Prostate gland (tissue), 2 donors: ENCODE results near the gene RBKS. TPM values are rescaled to one million over a fixed set of nuclear protein-coding genes. Genes with fewer than 3 reads are reported as not detected.

Experiments used
- DNase-seq: peaks from one replicate; pipeline ENCODE4 v3.0.0-alpha.2; 2019; ENCODE audit warnings: low spot score
- H3K27ac ChIP-seq, 2 donors: fragments of 200-600 bp; sonication (generic); 2 replicates each; pipeline ENCODE4 v1.5.1; 2017 to 2019
- H3K27me3 ChIP-seq: fragments of 200-600 bp; sonication (generic); replicated peaks from 2 replicates; pipeline ENCODE4 v1.5.1; 2019; ENCODE audit not compliant: insufficient read depth
- H3K36me3 ChIP-seq, 2 donors: fragments of 200-600 bp; sonication (generic); 1 replicate in 1 of 2; 2 replicates in 1 of 2; pipeline versions ENCODE4 v1.5.1 to v1.8.1; 2017 to 2019
- H3K4me1 ChIP-seq: fragments of 200-600 bp; sonication (generic); replicated peaks from 2 replicates; pipeline ENCODE4 v1.5.1; 2019
- H3K4me3 ChIP-seq, 2 donors: fragments of 200-600 bp; sonication (generic); 2 replicates each; pipeline ENCODE4 v1.5.1; 2017 to 2019
- H3K9me3 ChIP-seq: fragments of 200-600 bp; sonication (generic); 2 replicates; pipeline ENCODE4 v1.5.1; 2017
- CTCF ChIP-seq, 4 experiments: fragments of 200-600 bp in 2 of 4; fragments of 450-650 bp in 2 of 4; sonication (generic) in 2 of 4; IDR thresholded peaks; 1 replicate in 3 of 4; 2 replicates in 1 of 4; pipeline ENCODE4 v1.5.1; 2016 to 2019; ENCODE audit warnings: antibody characterized with exemption in 4 of 4, mild to moderate bottlenecking in 2 of 4, moderate library complexity in 2 of 4
- POLR2A ChIP-seq: fragments of 450-650 bp; IDR thresholded peaks from one replicate; pipeline ENCODE4 v1.6.1; 2016; ENCODE audit warnings: antibody characterized with exemption, mild to moderate bottlenecking
- POLR2AphosphoS5 ChIP-seq: sonication (generic); formaldehyde crosslinking; IDR thresholded peaks from one replicate; pipeline ENCODE4 v1.6.1; 2017; ENCODE audit warnings: antibody characterized with exemption
- WGBS: methylation state at CpG from one replicate; pipeline ENCODE4 v1.1.5; 2018; 5-methylcytosine and 5-hydroxymethylcytosine counted together
- intact Hi-C: fragments of 100-400 bp; cut with DNase I; formaldehyde crosslinking; loops from one replicate; pipeline ENCODE4 v1.14.2; 2022
- total RNA-seq, 2 donors: library from RNA; depleted of rRNA; stranded (reverse); fragments of >200 nt; gene quantifications; one replicate each; pipeline ENCODE4 v1.1.0, GENCODE V29; 2016

The RBKS gene
- total RNA-seq, 2 donors from 2014 or later, result 1.6 to 1.8 TPM

- TF ChIP-seq POLR2A (no peak), CTCF (IDR thresholded peaks at IDR 0.05) (no peak), POLR2AphosphoS5 (no peak)
- intact Hi-C loops, result no loop called here
- Histone ChIP-seq H3K27me3 (no peaks in the 10 kb centered on the region), H3K36me3 (no peaks in the 10 kb centered on the region), H3K27ac (no peak overlapping the region), H3K9me3 (no peaks in the 10 kb centered on the region), H3K4me1 (no peaks in the 10 kb centered on the region), H3K4me3 (no peak overlapping the region)
- WGBS, result 35% methylated on average over 5 of the region's 5 CpGs
- DNase-seq, result no peak
These were observed 47.3 kb downstream of the RBKS start for GRCh38 chr2:27842894-27843293.

DNA sequence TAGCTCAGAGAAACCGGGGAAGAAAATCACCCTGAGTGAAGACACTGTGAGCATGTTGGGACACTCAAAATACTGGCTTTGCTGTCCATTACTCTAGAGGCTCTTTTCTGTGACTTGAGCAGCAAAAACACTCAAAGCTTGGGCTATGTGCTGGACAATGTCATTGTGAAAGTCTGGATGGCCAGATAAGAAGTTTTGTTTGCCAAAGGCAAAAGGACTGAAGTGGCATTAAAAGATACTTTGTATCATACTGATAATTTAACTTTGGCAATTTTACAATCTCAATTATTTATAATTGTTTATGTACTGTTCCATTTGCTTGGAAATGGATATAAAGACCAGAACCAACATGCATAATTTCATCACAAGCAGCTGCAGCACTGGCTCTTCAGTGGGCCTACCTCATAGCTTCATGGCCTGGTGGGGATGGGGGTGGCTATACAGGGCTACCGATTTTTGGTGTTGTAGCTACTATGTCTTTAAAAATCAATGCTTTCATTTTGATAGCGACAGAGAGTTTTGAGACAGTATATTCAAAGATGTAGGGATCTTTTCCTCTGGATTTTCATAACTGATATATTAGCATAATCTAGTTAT lies 51.1 kb downstream of the RBKS start:
- no peaks in the 10 kb centered on the region for H3K36me3 ChIP-seq
- intact Hi-C loops, result no loop called here
- H3K4me1 ChIP-seq, result no peaks in the 10 kb centered on the region
- no peak for DNase-seq
- H3K27ac ChIP-seq, result no peak overlapping the region
- no peak for TF ChIP-seq CTCF (IDR thresholded peaks at IDR 0.05)
- no peak for TF ChIP-seq POLR2AphosphoS5
- no peak for TF ChIP-seq POLR2A
- H3K4me3 ChIP-seq, result no peak overlapping the region
- H3K27me3 ChIP-seq, result no peaks in the 10 kb centered on the region
- no peaks in the 10 kb centered on the region for H3K9me3 ChIP-seq
- WGBS, result 45% methylated on average over 3 of the region's 3 CpGs

DNA sequence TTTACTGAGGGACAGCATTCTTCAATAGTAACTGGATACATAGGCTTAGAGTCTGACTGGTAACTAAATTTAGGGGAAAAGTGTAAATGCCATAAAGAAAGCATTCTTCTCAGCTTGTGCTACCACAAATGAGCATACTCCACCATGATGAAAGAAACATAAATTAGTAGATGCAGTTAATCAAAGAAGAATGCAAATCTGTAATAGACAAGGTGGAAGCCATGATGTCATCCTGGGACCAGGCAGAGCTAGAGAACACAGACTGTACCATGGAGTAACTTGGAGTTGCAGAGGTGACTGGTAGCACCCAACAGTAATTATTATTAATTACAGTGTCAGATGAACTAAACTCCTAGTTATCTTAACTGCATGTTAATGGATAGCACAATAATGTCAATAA lies 51.7 kb downstream of the RBKS start:
- H3K36me3 ChIP-seq, result no peaks in the 10 kb centered on the region
- no peak for DNase-seq

GRCh38 chr2:27833931-27834330 lies 56.3 kb downstream of the RBKS start:
- H3K36me3 ChIP-seq, result no peaks in the 10 kb centered on the region
- H3K27ac ChIP-seq, result no peak overlapping the region
- H3K4me1 ChIP-seq, result peaks cover 3% of the 10 kb centered on the region
- H3K4me3 ChIP-seq, result no peak overlapping the region
- WGBS, result 33% methylated on average over 1 of the region's 1 CpG
- intact Hi-C loops, result no loop called here
- no peaks in the 10 kb centered on the region for H3K9me3 ChIP-seq
- no peak for DNase-seq
- TF ChIP-seq POLR2A (no peak), POLR2AphosphoS5 (no peak)
- H3K27me3 ChIP-seq, result no peaks in the 10 kb centered on the region

More for the DNA sequence above, 51.7 kb downstream of the RBKS start:
- no peaks in the 10 kb centered on the region for H3K27me3 ChIP-seq
- no peak overlapping the region for H3K4me3 ChIP-seq
- intact Hi-C loops, result no loop called here
- TF ChIP-seq CTCF (IDR thresholded peaks at IDR 0.05), result no peak
- TF ChIP-seq POLR2AphosphoS5, result no peak
- no peak for TF ChIP-seq POLR2A
- no peaks in the 10 kb centered on the region for H3K9me3 ChIP-seq
- H3K27ac ChIP-seq, result no peak overlapping the region
- H3K4me1 ChIP-seq, result no peaks in the 10 kb centered on the region

DNA sequence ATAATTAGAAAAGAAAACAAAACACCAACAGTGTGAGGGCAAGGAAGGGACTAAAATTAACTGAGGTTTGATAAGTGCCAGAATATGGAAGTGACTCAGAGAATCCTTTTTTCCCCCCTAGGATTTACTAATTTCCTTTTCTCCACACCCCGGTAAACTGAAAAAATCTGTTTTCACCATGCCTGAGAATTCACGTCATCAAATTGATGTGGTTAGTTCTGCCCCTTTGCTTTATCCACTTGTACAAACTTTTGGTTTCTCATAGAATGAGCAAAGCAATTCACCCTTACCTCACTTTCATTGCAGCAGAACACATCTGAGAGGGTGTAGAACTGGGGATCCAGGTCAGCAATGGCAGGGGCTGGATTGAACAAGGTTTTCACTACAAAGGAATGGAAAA lies 57.8 kb downstream of the RBKS start:
- WGBS, result 80% methylated on average over 2 of the region's 2 CpGs

GRCh38 chr2:27831279-27832050 lies 58.7 kb downstream of the RBKS start:
- no peaks in the 10 kb centered on the region for H3K9me3 ChIP-seq
- peaks cover 3% of the 10 kb centered on the region for H3K4me1 ChIP-seq
- TF ChIP-seq POLR2AphosphoS5 (no peak), CTCF (IDR thresholded peaks at IDR 0.05) (no peak), POLR2A (no peak)
- intact Hi-C loops, result no loop called here
- 92% methylated on average over 7 of the region's 7 CpGs for WGBS
- DNase-seq, result no peak
- H3K27ac ChIP-seq, result no peak overlapping the region
- H3K27me3 ChIP-seq, result no peaks in the 10 kb centered on the region
- no peaks in the 10 kb centered on the region for H3K36me3 ChIP-seq
- H3K4me3 ChIP-seq, result no peak overlapping the region

More for the DNA sequence above, 57.8 kb downstream of the RBKS start:
- no peak for TF ChIP-seq POLR2AphosphoS5
- intact Hi-C loops, result no loop called here
- no peak for DNase-seq
- Histone ChIP-seq H3K36me3 (no peaks in the 10 kb centered on the region), H3K4me3 (no peak overlapping the region), H3K9me3 (no peaks in the 10 kb centered on the region), H3K27me3 (no peaks in the 10 kb centered on the region), H3K4me1 (peaks cover 3% of the 10 kb centered on the region), H3K27ac (no peak overlapping the region)
